Esophagus muscularis mucosa (tissue), 4 donors: Measurements from ENCODE around the gene ENOX1. TPM values are rescaled to one million over a fixed set of nuclear protein-coding genes. Genes with fewer than 3 reads are reported as not detected.

ENCODE experiments used
- DNase-seq: peaks from one replicate; pipeline ENCODE4 v3.0.0-alpha.2; 2017; ENCODE audit errors: extremely low spot score
- H3K27ac ChIP-seq, 4 donors: fragments of 200-600 bp; sonication (generic); replicated peaks in 1 of 4; 1 replicate in 3 of 4; 2 replicates in 1 of 4; pipeline ENCODE4 v1.5.1; 2016 to 2019; ENCODE audit warnings: mild to moderate bottlenecking in 1 of 4
- H3K27me3 ChIP-seq, 4 donors: fragments of 200-600 bp; sonication (generic); one replicate each; pipeline versions ENCODE4 v1.5.1 to v1.6.0; 2016 to 2019
- H3K36me3 ChIP-seq, 4 donors: fragments of 200-600 bp; sonication (generic); one replicate each; pipeline ENCODE4 v1.5.1; 2016 to 2019
- H3K4me1 ChIP-seq, 4 donors: fragments of 200-600 bp; sonication (generic); one replicate each; pipeline ENCODE4 v1.5.1; 2016 to 2019
- H3K4me3 ChIP-seq, 4 donors: fragments of 200-600 bp; sonication (generic); 1 replicate in 2 of 4; 2 replicates in 2 of 4; pipeline ENCODE4 v1.5.1; 2016 to 2019; ENCODE audit warnings: mild to moderate bottlenecking in 4 of 4, moderate library complexity in 1 of 4
- H3K9me3 ChIP-seq, 4 donors: fragments of 200-600 bp; sonication (generic); 1 replicate in 3 of 4; 2 replicates in 1 of 4; pipeline ENCODE4 v1.5.1; 2016 to 2019
- EP300 ChIP-seq: sonication (generic); formaldehyde crosslinking; IDR thresholded peaks from one replicate; pipeline ENCODE4 v1.6.1; 2017; ENCODE audit warnings: antibody characterized with exemption
- POLR2A ChIP-seq: fragments of 450-650 bp; IDR thresholded peaks from one replicate; pipeline ENCODE4 v1.6.1; 2017; ENCODE audit warnings: antibody characterized with exemption, moderate library complexity, mild to moderate bottlenecking, low read depth
- POLR2AphosphoS5 ChIP-seq, 2 donors: sonication (generic); formaldehyde crosslinking; IDR thresholded peaks; one replicate each; pipeline ENCODE4 v1.6.1; 2017; ENCODE audit warnings: antibody characterized with exemption in 2 of 2
- WGBS: methylation state at CpG from one replicate; pipeline ENCODE4 v1.1.5; 2018; 5-methylcytosine and 5-hydroxymethylcytosine counted together
- intact Hi-C: fragments of 100-400 bp; cut with DNase I; formaldehyde crosslinking; loops from one replicate; pipeline ENCODE4 v1.15.1; 2023
- total RNA-seq, 4 donors: library from RNA; depleted of rRNA; stranded (reverse); fragments of >200 nt; gene quantifications; one replicate each; pipeline versions ENCODE4 v1.1.0 to v1.2.1, GENCODE V29; 2016
- TF ChIP-seq, protein P1 (sequence below), 3 experiments: fragments of 200-600 bp in 2 of 3; fragments of 450-650 bp in 1 of 3; sonication (generic) in 2 of 3; IDR thresholded peaks; one replicate each; pipeline ENCODE4 v1.5.1; 2017 to 2019; ENCODE audit warnings: antibody characterized with exemption in 3 of 3, mild to moderate bottlenecking in 2 of 3, moderate library complexity in 1 of 3

ENOX1 gene
- total RNA-seq, 4 donors from 2014 or later, result 9.3 to 14.1 (median 12.4) TPM

- no peak for DNase-seq
- H3K27ac ChIP-seq, result peak overlapping the region in 3 of 4 donors; percentile 7 to 82 (median 9)
- intact Hi-C loops, result no loop called here
- H3K9me3 ChIP-seq, result no peaks in the 10 kb centered on the region
- WGBS, result 82% methylated on average over 4 of the region's 4 CpGs
- H3K27me3 ChIP-seq, result no peaks in the 10 kb centered on the region
- peaks cover 0 to 5% (median 0%) of the 10 kb centered on the region in 4 donors for H3K36me3 ChIP-seq
- H3K4me1 ChIP-seq, result peaks cover 8 to 54% (median 48%) of the 10 kb centered on the region in 4 donors
- no peak for TF ChIP-seq POLR2AphosphoS5 (IDR thresholded peaks at IDR 0.05)
- TF ChIP-seq EP300, result no peak
- no peak for TF ChIP-seq POLR2A
- TF ChIP-seq, protein P1, sequence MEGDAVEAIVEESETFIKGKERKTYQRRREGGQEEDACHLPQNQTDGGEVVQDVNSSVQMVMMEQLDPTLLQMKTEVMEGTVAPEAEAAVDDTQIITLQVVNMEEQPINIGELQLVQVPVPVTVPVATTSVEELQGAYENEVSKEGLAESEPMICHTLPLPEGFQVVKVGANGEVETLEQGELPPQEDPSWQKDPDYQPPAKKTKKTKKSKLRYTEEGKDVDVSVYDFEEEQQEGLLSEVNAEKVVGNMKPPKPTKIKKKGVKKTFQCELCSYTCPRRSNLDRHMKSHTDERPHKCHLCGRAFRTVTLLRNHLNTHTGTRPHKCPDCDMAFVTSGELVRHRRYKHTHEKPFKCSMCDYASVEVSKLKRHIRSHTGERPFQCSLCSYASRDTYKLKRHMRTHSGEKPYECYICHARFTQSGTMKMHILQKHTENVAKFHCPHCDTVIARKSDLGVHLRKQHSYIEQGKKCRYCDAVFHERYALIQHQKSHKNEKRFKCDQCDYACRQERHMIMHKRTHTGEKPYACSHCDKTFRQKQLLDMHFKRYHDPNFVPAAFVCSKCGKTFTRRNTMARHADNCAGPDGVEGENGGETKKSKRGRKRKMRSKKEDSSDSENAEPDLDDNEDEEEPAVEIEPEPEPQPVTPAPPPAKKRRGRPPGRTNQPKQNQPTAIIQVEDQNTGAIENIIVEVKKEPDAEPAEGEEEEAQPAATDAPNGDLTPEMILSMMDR (IDR thresholded peaks at IDR 0.05), result no peak
- no peak overlapping the region for H3K4me3 ChIP-seq
Measured at GRCh38 chr13:43339805-43340550, 446.8 kb downstream of the ENOX1 start.

- no peak for DNase-seq
- Histone ChIP-seq H3K36me3 (peaks cover 0 to 4% (median 0%) of the 10 kb centered on the region in 4 donors), H3K4me1 (peaks cover 8 to 61% (median 54%) of the 10 kb centered on the region in 4 donors), H3K9me3 (no peaks in the 10 kb centered on the region), H3K4me3 (no peak overlapping the region), H3K27ac (peak overlapping the region in 3 of 4 donors; percentile 7 to 82 (median 9)), H3K27me3 (no peaks in the 10 kb centered on the region)
- intact Hi-C loops, result no loop called here
- TF ChIP-seq, protein P1 (IDR thresholded peaks at IDR 0.05), result no peak
- TF ChIP-seq POLR2A, result no peak
- no peak for TF ChIP-seq POLR2AphosphoS5 (IDR thresholded peaks at IDR 0.05)
- TF ChIP-seq EP300, result no peak
- WGBS, result 84% methylated on average over 7 of the region's 7 CpGs
Measured at GRCh38 chr13:43339145-43339804, 447.5 kb downstream of the ENOX1 start.

GRCh38 chr13:43335764-43336163 lies 451.0 kb downstream of the ENOX1 start:
- peak overlapping the region; percentile 74 to 84 (median 82) for H3K27ac ChIP-seq
- DNase-seq, result no peak
- H3K9me3 ChIP-seq, result no peaks in the 10 kb centered on the region
- peak overlapping the region in 1 of 4 donors; percentile 13 for H3K4me3 ChIP-seq
- TF ChIP-seq EP300 (peak; percentile 74), POLR2AphosphoS5 (IDR thresholded peaks at IDR 0.05) (peak in 1 of 2 donors; percentile 80), POLR2A (no peak)
- TF ChIP-seq, protein P1 (IDR thresholded peaks at IDR 0.05), result no peak
- peaks cover 11 to 92% (median 83%) of the 10 kb centered on the region in 4 donors for H3K4me1 ChIP-seq
- intact Hi-C loops, result no loop called here
- no peaks in the 10 kb centered on the region for H3K27me3 ChIP-seq
- no peaks in the 10 kb centered on the region for H3K36me3 ChIP-seq

- Histone ChIP-seq H3K27ac (peak overlapping the region in 2 of 4 donors; percentile 81 to 82), H3K4me1 (peaks cover 8 to 98% (median 89%) of the 10 kb centered on the region in 4 donors), H3K9me3 (no peaks in the 10 kb centered on the region), H3K27me3 (no peaks in the 10 kb centered on the region), H3K36me3 (no peaks in the 10 kb centered on the region), H3K4me3 (no peak overlapping the region)
- WGBS, result 87% methylated on average over 3 of the region's 3 CpGs
- intact Hi-C loops, result loop anchor here (5.0 kb wide), 1 partner anchor 46 kb away; no protein-coding TSS in a partner anchor
- DNase-seq, result no peak
- TF ChIP-seq EP300 (no peak), POLR2AphosphoS5 (IDR thresholded peaks at IDR 0.05) (no peak), POLR2A (no peak)
- TF ChIP-seq, protein P1 (IDR thresholded peaks at IDR 0.05), result no peak
Measured at GRCh38 chr13:43333176-43333575, 453.6 kb downstream of the ENOX1 start.
